Breast epithelium (tissue), 4 donors: Measurements from ENCODE around the gene MAML3. TPM values are rescaled to one million over a fixed set of nuclear protein-coding genes. Genes with fewer than 3 reads are reported as not detected.
A peak's percentile ranks its signal among the peaks of the same experiment; 100 is the strongest.

Experiments
- DNase-seq, 2 donors: peaks; one replicate each; pipeline ENCODE4 v3.0.0-alpha.2; 2019; ENCODE audit warnings: low spot score in 2 of 2
- H3K27ac ChIP-seq, 2 donors: fragments of 200-600 bp; sonication (generic) in 1 of 2; one replicate each; pipeline ENCODE4 v1.5.1; 2016 to 2019; ENCODE audit warnings: mild to moderate bottlenecking in 1 of 2
- H3K27me3 ChIP-seq, 2 donors: fragments of 200-600 bp; sonication (generic) in 1 of 2; one replicate each; pipeline versions ENCODE4 v1.5.1 to v1.6.0; 2017 to 2019; ENCODE audit warnings: control low read depth in 1 of 2, mild to moderate bottlenecking in 1 of 2
- H3K36me3 ChIP-seq: fragments of 200-600 bp; one replicate; pipeline ENCODE4 v1.5.1; 2019
- H3K4me1 ChIP-seq, 2 donors: fragments of 200-600 bp; sonication (generic); one replicate each; pipeline ENCODE4 v1.5.1; 2016 to 2019; ENCODE audit warnings: control low read depth in 1 of 2
- H3K4me3 ChIP-seq, 3 donors: fragments of 200-600 bp; sonication (generic); 1 replicate in 2 of 3; 2 replicates in 1 of 3; pipeline ENCODE4 v1.5.1; 2016 to 2019; ENCODE audit warnings: mild to moderate bottlenecking in 3 of 3, moderate library complexity in 2 of 3
- H3K9me3 ChIP-seq, 2 donors: fragments of 200-600 bp; sonication (generic) in 1 of 2; one replicate each; pipeline ENCODE4 v1.5.1; 2016 to 2019; ENCODE audit warnings: control low read depth in 1 of 2
- CTCF ChIP-seq, 3 donors: fragments of 450-650 bp; IDR thresholded peaks; one replicate each; pipeline ENCODE4 v1.5.1; 2016 to 2017; ENCODE audit warnings: antibody characterized with exemption in 3 of 3, mild to moderate bottlenecking in 3 of 3, moderate library complexity in 3 of 3
- POLR2A ChIP-seq: fragments of 450-650 bp; IDR thresholded peaks from one replicate; pipeline ENCODE4 v1.6.1; 2016; ENCODE audit warnings: antibody characterized with exemption, mild to moderate bottlenecking, moderate library complexity
- POLR2AphosphoS5 ChIP-seq, 3 donors: sonication (generic); formaldehyde crosslinking; IDR thresholded peaks; one replicate each; pipeline ENCODE4 v1.6.1; 2017; ENCODE audit warnings: antibody characterized with exemption in 3 of 3
- intact Hi-C: fragments of 100-400 bp; cut with DNase I; formaldehyde crosslinking; loops from one replicate; pipeline ENCODE4 v1.15.1; 2023; ENCODE audit warnings: low total_unique reads
- total RNA-seq, 3 donors: library from RNA; depleted of rRNA; stranded (reverse); fragments of >200 nt; gene quantifications; one replicate each; pipeline ENCODE4 v1.1.0, GENCODE V29; 2016

MAML3 gene
- total RNA-seq, 3 donors from 2014 or later: 5.0 to 16.8 (median 11.1) TPM

- H3K27ac ChIP-seq: no peak overlapping the region
- H3K36me3 ChIP-seq: no peaks in the 10 kb centered on the region
- intact Hi-C loops: no loop called here
- H3K27me3 ChIP-seq: no peaks in the 10 kb centered on the region
- H3K4me3 ChIP-seq: no peak overlapping the region
- no peaks in the 10 kb centered on the region for H3K9me3 ChIP-seq
- no peaks in the 10 kb centered on the region for H3K4me1 ChIP-seq
- TF ChIP-seq POLR2A: no peak
- no peak for DNase-seq
These were observed 314.5 kb downstream of the MAML3 start for GRCh38 chr4:139839403-139840031.

- Histone ChIP-seq H3K36me3 (no peaks in the 10 kb centered on the region), H3K9me3 (no peaks in the 10 kb centered on the region), H3K27ac (no peak overlapping the region), H3K4me1 (no peaks in the 10 kb centered on the region), H3K4me3 (no peak overlapping the region), H3K27me3 (no peaks in the 10 kb centered on the region)
- no peak for TF ChIP-seq CTCF (IDR thresholded peaks at IDR 0.05)
- TF ChIP-seq POLR2AphosphoS5 (IDR thresholded peaks at IDR 0.05): no peak
- TF ChIP-seq POLR2A: no peak
- intact Hi-C loops: no loop called here
- DNase-seq: no peak
These were observed 315.2 kb downstream of the MAML3 start for GRCh38 chr4:139838811-139839210.

- Histone ChIP-seq H3K36me3 (no peaks in the 10 kb centered on the region), H3K4me3 (no peak overlapping the region), H3K9me3 (no peaks in the 10 kb centered on the region), H3K27me3 (no peaks in the 10 kb centered on the region), H3K4me1 (no peaks in the 10 kb centered on the region), H3K27ac (no peak overlapping the region)
- TF ChIP-seq POLR2A (no peak), CTCF (IDR thresholded peaks at IDR 0.05) (no peak), POLR2AphosphoS5 (IDR thresholded peaks at IDR 0.05) (no peak)
- intact Hi-C loops: no loop called here
- DNase-seq: no peak
These were observed 319.0 kb downstream of the MAML3 start for GRCh38 chr4:139834981-139835391.

GRCh38 chr4:139834226-139834662 lies 319.7 kb downstream of the MAML3 start:
- TF ChIP-seq POLR2A: no peak
- TF ChIP-seq CTCF (IDR thresholded peaks at IDR 0.05): no peak
- no peak for TF ChIP-seq POLR2AphosphoS5 (IDR thresholded peaks at IDR 0.05)
- Histone ChIP-seq H3K36me3 (no peaks in the 10 kb centered on the region), H3K9me3 (no peaks in the 10 kb centered on the region), H3K4me1 (no peaks in the 10 kb centered on the region), H3K27ac (no peak overlapping the region), H3K27me3 (no peaks in the 10 kb centered on the region), H3K4me3 (no peak overlapping the region)
- no peak for DNase-seq
- intact Hi-C loops: no loop called here

GRCh38 chr4:139833151-139833910 lies 320.7 kb downstream of the MAML3 start:
- Histone ChIP-seq H3K4me1 (no peaks in the 10 kb centered on the region), H3K27ac (no peak overlapping the region), H3K27me3 (no peaks in the 10 kb centered on the region), H3K9me3 (no peaks in the 10 kb centered on the region), H3K4me3 (no peak overlapping the region), H3K36me3 (no peaks in the 10 kb centered on the region)
- intact Hi-C loops: no loop called here
- no peak for DNase-seq
- TF ChIP-seq POLR2A: no peak

GRCh38 chr4:139828966-139829664 lies 324.9 kb downstream of the MAML3 start:
- DNase-seq: no peak
- H3K4me1 ChIP-seq: no peaks in the 10 kb centered on the region

More at GRCh38 chr4:139828966-139829664, 324.9 kb downstream of the MAML3 start:
- Histone ChIP-seq H3K27ac (peak overlapping the region in 1 of 2 donors; percentile 5), H3K36me3 (no peaks in the 10 kb centered on the region), H3K9me3 (no peaks in the 10 kb centered on the region), H3K27me3 (no peaks in the 10 kb centered on the region), H3K4me3 (no peak overlapping the region)
- TF ChIP-seq POLR2A: no peak
- TF ChIP-seq CTCF (IDR thresholded peaks at IDR 0.05): no peak
- no peak for TF ChIP-seq POLR2AphosphoS5 (IDR thresholded peaks at IDR 0.05)
- intact Hi-C loops: no loop called here
